GM23338 (cell line): ENCODE data around the gene TMEM114. TPM values are rescaled to one million over a fixed set of nuclear protein-coding genes. Genes with fewer than 3 reads are reported as not detected.

Experiments
- ATAC-seq: fragments of 200-7000 bp; cut with Tn5 transposase; 3 replicates; pipeline ENCODE4 v1.9.1; 2020
- DNase-seq: peaks from one replicate; pipeline ENCODE4 v3.0.0-alpha.2; 2015; ENCODE audit warnings: low spot score
- H2AFZ ChIP-seq: fragments of 200-600 bp; sonication (generic); 2 replicates; pipeline ENCODE4 v1.8.0; 2016; ENCODE audit warnings: antibody characterized with exemption, mild to moderate bottlenecking, moderate library complexity
- H3F3A ChIP-seq: fragments of 200-600 bp; sonication (generic); replicated peaks from 2 replicates; pipeline ENCODE4 v1.8.0; 2017; ENCODE audit warnings: antibody characterized with exemption, mixed run types, low read depth
- H3K27ac ChIP-seq: fragments of 200-600 bp; sonication (generic); 2 replicates; pipeline ENCODE4 v1.6.1; 2016; ENCODE audit warnings: low read depth
- H3K27me3 ChIP-seq: fragments of 200-600 bp; sonication (generic); 2 replicates; pipeline ENCODE4 v1.8.0; 2016; ENCODE audit warnings: mild to moderate bottlenecking, mixed run types, moderate library complexity; ENCODE audit not compliant: insufficient read depth
- H3K36me3 ChIP-seq: fragments of 200-600 bp; sonication (generic); 2 replicates; pipeline ENCODE4 v1.8.0; 2016; ENCODE audit warnings: mild to moderate bottlenecking; ENCODE audit not compliant: insufficient read depth
- H3K4me1 ChIP-seq: fragments of 200-600 bp; sonication (generic); 2 replicates; pipeline ENCODE4 v1.8.0; 2016; ENCODE audit warnings: mild to moderate bottlenecking, moderate library complexity; ENCODE audit not compliant: insufficient read depth
- H3K4me2 ChIP-seq: fragments of 200-600 bp; sonication (generic); 2 replicates; pipeline ENCODE4 v1.7.1; 2017; ENCODE audit warnings: mixed run types
- H3K4me3 ChIP-seq: fragments of 200-600 bp; sonication (generic); 2 replicates; pipeline ENCODE4 v1.6.1; 2016; ENCODE audit warnings: mixed run types
- H3K79me2 ChIP-seq: fragments of 200-600 bp; sonication (generic); replicated peaks from 2 replicates; pipeline ENCODE4 v1.8.0; 2017; ENCODE audit warnings: mild to moderate bottlenecking; ENCODE audit not compliant: insufficient read depth
- H3K9me2 ChIP-seq: fragments of 200-600 bp; sonication (generic); 2 replicates; pipeline ENCODE4 v1.8.0; 2017; ENCODE audit not compliant: insufficient read depth
- H4K20me1 ChIP-seq: fragments of 200-600 bp; sonication (generic); replicated peaks from 2 replicates; pipeline ENCODE4 v1.8.0; 2017; ENCODE audit warnings: mild to moderate bottlenecking; ENCODE audit not compliant: insufficient read depth
- H3K27ac Mint-ChIP-seq: 2 replicates; pipeline ENCODE4 v1.8.0; 2020; ENCODE audit warnings: inconsistent platforms, mild to moderate bottlenecking, moderate library complexity, mixed read lengths
- H3K27me3 Mint-ChIP-seq: 3 replicates; pipeline ENCODE4 v1.8.0; 2022; ENCODE audit warnings: low read depth, mild to moderate bottlenecking, moderate library complexity, mixed read lengths, inconsistent platforms; ENCODE audit not compliant: insufficient read depth, poor library complexity
- H3K36me3 Mint-ChIP-seq: 3 replicates; pipeline ENCODE4 v1.8.0; 2021; ENCODE audit warnings: low read depth, mild to moderate bottlenecking, inconsistent platforms, moderate library complexity, mixed read lengths
- H3K4me1 Mint-ChIP-seq: 3 replicates; pipeline ENCODE4 v1.8.0; 2020; ENCODE audit warnings: mild to moderate bottlenecking, inconsistent platforms, mixed read lengths
- H3K4me3 Mint-ChIP-seq: 3 replicates; pipeline ENCODE4 v1.8.0; 2021; ENCODE audit warnings: moderate library complexity, mild to moderate bottlenecking, inconsistent platforms, mixed read lengths
- H3K9me3 Mint-ChIP-seq: 3 replicates; pipeline ENCODE4 v1.8.0; 2020; ENCODE audit warnings: moderate library complexity, mild to moderate bottlenecking, inconsistent platforms, mixed read lengths
- ETS1 ChIP-seq: IDR thresholded peaks from 2 replicates; pipeline ENCODE4 v1.6.1; 2016; ENCODE audit warnings: antibody characterized with exemption
- EZH2 ChIP-seq: fragments of 200-600 bp; sonication (generic); IDR thresholded peaks from one replicate; pipeline ENCODE4 v1.8.0; 2017; ENCODE audit warnings: antibody characterized with exemption, mild to moderate bottlenecking, low read depth; ENCODE audit not compliant: unreplicated experiment
- EZH2phosphoT487 ChIP-seq: fragments of 200-600 bp; sonication (generic); IDR thresholded peaks from one replicate; pipeline ENCODE4 v1.8.1; 2018; ENCODE audit warnings: antibody characterized with exemption; ENCODE audit not compliant: unreplicated experiment
- POLR2AphosphoS5 ChIP-seq: IDR thresholded peaks from 2 replicates; pipeline ENCODE4 v1.6.1; 2016; ENCODE audit warnings: antibody characterized with exemption, low read depth
- STAT1 ChIP-seq: IDR thresholded peaks from one replicate; pipeline ENCODE4 v1.6.1; 2016; ENCODE audit warnings: antibody characterized with exemption; ENCODE audit not compliant: unreplicated experiment
- ZNF114 ChIP-seq: fragments of 250-450 bp; sonication (Bioruptor Pico); IDR thresholded peaks from 2 replicates; pipeline ENCODE4 v1.5.0; 2020; ENCODE audit warnings: mild to moderate bottlenecking, moderate library complexity
- ZNF331 ChIP-seq: fragments of 250-450 bp; sonication (Bioruptor Pico); IDR thresholded peaks from 2 replicates; pipeline ENCODE4 v1.5.0; 2020; ENCODE audit warnings: low read depth, mild to moderate bottlenecking, moderate library complexity
- polyA plus RNA-seq: library from polyadenylated mRNA; unstranded; fragments of >200 nt; fragmentation: Nextera tagmentation; extraction: Ambion mirVana; gene quantifications from 2 replicates; pipeline ENCODE4 v1.2.1, GENCODE V29; 2016
- total RNA-seq: library from RNA; depleted of rRNA; stranded (reverse); fragments of >200 nt; shearing (Covaris generic); gene quantifications from 2 replicates; pipeline ENCODE4 v1.2.3, GENCODE V29; 2014
- TF ChIP-seq, protein P1 (sequence below), 2 experiments: fragments of 200-600 bp in 1 of 2; sonication (generic) in 1 of 2; conservative IDR thresholded peaks; 2 replicates each; pipeline versions ENCODE4 v1.5.1 to v1.6.1; 2016 to 2017; ENCODE audit warnings: antibody characterized with exemption in 2 of 2, low read depth in 2 of 2, mild to moderate bottlenecking in 2 of 2, moderate library complexity in 1 of 2
- TF ChIP-seq, protein P2 (sequence below): IDR thresholded peaks from one replicate; pipeline ENCODE4 v1.6.1; 2018; ENCODE audit warnings: antibody characterized with exemption; ENCODE audit not compliant: unreplicated experiment

The TMEM114 gene
- total and polyA plus RNA-seq, 2 experiments from 2014 or later = 0.47 to 0.52 TPM

GRCh38 chr16:8547762-8548161 lies 42.5 kb downstream of the TMEM114 start:
- no peak overlapping the region for H3K4me3 ChIP-seq
- no peaks in the 10 kb centered on the region for H3K27me3 ChIP-seq
- no peaks in the 10 kb centered on the region for H3K9me3 Mint-ChIP-seq

More at GRCh38 chr16:8547762-8548161, 42.5 kb downstream of the TMEM114 start:
- DNase-seq = no peak
- peaks cover 5% of the 10 kb centered on the region for H3K4me1 Mint-ChIP-seq
- no peak overlapping the region for H3K27ac Mint-ChIP-seq
- no peaks in the 10 kb centered on the region for H4K20me1 ChIP-seq
- no peaks in the 10 kb centered on the region for H3K9me2 ChIP-seq
- no peak for ATAC-seq
- H2AFZ ChIP-seq = no peak overlapping the region
- H3K36me3 ChIP-seq = no peaks in the 10 kb centered on the region
- H3K4me1 ChIP-seq = no peaks in the 10 kb centered on the region
- no peaks in the 10 kb centered on the region for H3K36me3 Mint-ChIP-seq
- H3F3A ChIP-seq = no peaks in the 10 kb centered on the region
- H3K27me3 Mint-ChIP-seq = peaks cover 4% of the 10 kb centered on the region
- H3K4me2 ChIP-seq = no peak overlapping the region
- TF ChIP-seq ETS1 = no peak
- TF ChIP-seq, protein P1, sequence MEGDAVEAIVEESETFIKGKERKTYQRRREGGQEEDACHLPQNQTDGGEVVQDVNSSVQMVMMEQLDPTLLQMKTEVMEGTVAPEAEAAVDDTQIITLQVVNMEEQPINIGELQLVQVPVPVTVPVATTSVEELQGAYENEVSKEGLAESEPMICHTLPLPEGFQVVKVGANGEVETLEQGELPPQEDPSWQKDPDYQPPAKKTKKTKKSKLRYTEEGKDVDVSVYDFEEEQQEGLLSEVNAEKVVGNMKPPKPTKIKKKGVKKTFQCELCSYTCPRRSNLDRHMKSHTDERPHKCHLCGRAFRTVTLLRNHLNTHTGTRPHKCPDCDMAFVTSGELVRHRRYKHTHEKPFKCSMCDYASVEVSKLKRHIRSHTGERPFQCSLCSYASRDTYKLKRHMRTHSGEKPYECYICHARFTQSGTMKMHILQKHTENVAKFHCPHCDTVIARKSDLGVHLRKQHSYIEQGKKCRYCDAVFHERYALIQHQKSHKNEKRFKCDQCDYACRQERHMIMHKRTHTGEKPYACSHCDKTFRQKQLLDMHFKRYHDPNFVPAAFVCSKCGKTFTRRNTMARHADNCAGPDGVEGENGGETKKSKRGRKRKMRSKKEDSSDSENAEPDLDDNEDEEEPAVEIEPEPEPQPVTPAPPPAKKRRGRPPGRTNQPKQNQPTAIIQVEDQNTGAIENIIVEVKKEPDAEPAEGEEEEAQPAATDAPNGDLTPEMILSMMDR (conservative IDR thresholded peaks at IDR 0.05; ENCODE audit: low read depth in 2 of 2) = no peak
- TF ChIP-seq POLR2AphosphoS5 = no peak
- no peak for TF ChIP-seq EZH2phosphoT487
- TF ChIP-seq, protein P2, sequence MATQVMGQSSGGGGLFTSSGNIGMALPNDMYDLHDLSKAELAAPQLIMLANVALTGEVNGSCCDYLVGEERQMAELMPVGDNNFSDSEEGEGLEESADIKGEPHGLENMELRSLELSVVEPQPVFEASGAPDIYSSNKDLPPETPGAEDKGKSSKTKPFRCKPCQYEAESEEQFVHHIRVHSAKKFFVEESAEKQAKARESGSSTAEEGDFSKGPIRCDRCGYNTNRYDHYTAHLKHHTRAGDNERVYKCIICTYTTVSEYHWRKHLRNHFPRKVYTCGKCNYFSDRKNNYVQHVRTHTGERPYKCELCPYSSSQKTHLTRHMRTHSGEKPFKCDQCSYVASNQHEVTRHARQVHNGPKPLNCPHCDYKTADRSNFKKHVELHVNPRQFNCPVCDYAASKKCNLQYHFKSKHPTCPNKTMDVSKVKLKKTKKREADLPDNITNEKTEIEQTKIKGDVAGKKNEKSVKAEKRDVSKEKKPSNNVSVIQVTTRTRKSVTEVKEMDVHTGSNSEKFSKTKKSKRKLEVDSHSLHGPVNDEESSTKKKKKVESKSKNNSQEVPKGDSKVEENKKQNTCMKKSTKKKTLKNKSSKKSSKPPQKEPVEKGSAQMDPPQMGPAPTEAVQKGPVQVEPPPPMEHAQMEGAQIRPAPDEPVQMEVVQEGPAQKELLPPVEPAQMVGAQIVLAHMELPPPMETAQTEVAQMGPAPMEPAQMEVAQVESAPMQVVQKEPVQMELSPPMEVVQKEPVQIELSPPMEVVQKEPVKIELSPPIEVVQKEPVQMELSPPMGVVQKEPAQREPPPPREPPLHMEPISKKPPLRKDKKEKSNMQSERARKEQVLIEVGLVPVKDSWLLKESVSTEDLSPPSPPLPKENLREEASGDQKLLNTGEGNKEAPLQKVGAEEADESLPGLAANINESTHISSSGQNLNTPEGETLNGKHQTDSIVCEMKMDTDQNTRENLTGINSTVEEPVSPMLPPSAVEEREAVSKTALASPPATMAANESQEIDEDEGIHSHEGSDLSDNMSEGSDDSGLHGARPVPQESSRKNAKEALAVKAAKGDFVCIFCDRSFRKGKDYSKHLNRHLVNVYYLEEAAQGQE = no peak
- TF ChIP-seq ZNF114 (CRISPR knock-in tag) = no peak
- no peak for TF ChIP-seq STAT1
- TF ChIP-seq ZNF331 (CRISPR knock-in tag) = no peak
- no peak for TF ChIP-seq EZH2
- no peak overlapping the region for H3K4me3 Mint-ChIP-seq
- no peak overlapping the region for H3K27ac ChIP-seq
- H3K79me2 ChIP-seq = no peaks in the 10 kb centered on the region
